Measurements from ENCODE around the gene RYR2.

RYR2 gene

GRCh38 chr1:237712082-237712481 is 670.1 kb downstream of the RYR2 start:
- no peak for DNase-seq
- intact Hi-C loops (cut with DNase I): no loop called here

DNA sequence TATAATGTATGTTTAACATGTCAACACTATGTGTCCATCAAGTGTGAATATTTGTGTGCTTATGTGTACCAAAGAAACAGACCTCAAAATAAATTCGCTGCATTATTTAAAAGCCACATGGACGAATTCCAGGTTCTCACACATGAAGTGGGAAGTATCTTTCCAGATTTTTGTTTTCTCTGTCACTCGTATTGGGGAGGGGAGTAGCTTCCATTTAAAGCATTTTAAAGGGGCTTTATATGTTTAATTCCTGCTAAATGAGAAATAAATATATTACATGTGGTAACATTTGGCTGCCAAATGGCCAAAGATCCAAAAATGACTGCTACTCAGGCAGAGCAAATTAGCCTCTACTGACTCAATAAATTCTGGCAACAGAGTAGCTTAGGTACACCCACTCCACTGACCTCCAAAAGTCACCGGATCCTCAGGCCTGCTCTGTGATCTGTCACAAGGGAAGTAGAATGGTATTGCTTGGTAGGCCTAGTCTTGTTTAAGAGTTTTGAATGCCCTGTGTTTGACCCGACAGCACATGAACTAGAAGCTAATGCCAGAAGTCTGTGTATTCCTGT is 670.7 kb downstream of the RYR2 start:
- no peak for DNase-seq
- intact Hi-C loops (cut with DNase I): no loop called here

- no peak for DNase-seq
Measured at GRCh38 chr1:237713916-237714315, 671.9 kb downstream of the RYR2 start.

DNA sequence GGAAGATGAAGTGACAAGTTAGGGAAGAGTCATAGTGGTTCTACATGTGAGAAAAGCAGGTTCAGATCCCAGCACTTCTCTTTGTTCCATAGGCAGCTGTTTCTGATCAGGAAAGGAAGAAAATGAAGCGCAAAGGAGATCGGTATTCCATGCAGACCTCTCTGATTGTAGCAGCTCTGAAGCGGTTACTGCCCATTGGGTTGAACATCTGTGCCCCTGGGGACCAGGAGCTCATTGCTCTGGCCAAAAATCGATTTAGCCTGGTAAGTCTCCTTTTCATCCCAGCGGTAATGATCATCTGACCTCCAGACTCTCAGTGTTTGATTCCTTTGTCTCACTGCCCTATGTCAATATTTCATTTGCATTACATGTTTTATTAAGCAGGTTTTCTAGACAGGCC is 675.1 kb downstream of the RYR2 start:
- no peak for DNase-seq

More at GRCh38 chr1:237713916-237714315, 671.9 kb downstream of the RYR2 start:
- intact Hi-C loops (cut with DNase I): no loop called here

DNA sequence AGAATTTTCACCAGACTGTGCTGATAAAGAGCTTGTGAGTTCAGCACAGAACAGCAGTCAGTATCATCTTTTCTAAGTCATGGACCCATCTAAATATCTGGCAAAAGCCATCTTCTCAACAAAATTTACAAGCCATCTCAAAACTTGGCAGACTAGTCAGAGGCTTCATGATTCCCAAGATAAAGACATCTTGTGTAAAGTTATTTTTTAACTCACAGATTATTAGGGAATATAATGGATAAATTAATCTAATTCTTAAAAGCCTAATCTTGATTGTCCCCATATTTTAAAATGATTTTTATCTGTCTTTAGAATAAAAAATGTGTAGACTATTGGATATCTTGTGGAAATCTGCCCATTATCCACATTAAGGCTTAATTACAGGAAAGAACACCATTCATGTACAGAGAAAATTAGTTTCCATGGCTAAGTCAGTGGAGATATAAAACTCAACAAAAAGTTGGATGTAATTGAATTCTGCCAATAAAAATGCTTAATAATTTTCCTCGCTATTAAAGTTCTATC is 688.9 kb downstream of the RYR2 start:
- intact Hi-C loops (cut with DNase I): no loop called here
- no peak for DNase-seq

More for the DNA sequence above, 675.1 kb downstream of the RYR2 start:
- intact Hi-C loops (cut with DNase I): no loop called here

GRCh38 chr1:237732657-237733056 is 690.7 kb downstream of the RYR2 start:
- intact Hi-C loops (cut with DNase I): no loop called here
- no peak for DNase-seq

GRCh38 chr1:237736372-237737029 is 694.5 kb downstream of the RYR2 start:
- peak in 1 of 42 donors; percentile 22 for DNase-seq
- intact Hi-C loops (cut with DNase I): no loop called here

GRCh38 chr1:237737448-237737847 is 695.5 kb downstream of the RYR2 start:
- no peak for DNase-seq
- intact Hi-C loops (cut with DNase I): no loop called here

DNA sequence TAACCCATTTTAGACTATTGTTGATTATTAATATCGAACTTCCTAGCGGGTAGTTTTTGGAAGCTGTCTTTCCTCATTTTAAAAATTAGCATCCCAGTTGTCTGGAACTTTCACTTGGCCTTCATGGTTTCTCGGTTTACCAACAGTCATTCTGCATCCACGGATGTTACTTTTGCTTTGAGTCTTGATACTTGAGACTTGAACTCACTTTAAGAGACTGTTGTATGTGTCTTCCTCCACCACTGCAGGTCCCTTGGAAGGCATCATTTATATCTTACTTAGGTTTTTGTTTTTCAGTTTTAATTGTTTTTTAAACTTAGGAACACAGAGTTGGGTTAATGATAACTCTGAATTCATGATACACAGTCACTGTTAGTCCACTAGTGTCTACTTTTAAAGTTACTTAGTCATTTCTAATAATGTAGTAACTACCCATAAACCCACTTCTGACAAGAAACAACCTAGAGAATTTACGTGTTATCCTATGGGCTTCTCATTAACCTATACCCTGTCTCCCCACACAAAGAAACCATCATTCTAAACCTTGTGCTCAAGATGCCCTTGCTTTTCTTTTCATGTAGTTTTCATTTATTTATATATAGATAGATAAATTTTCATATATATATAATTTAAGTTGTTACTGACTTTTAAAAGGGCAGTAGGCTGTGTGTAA is 696.1 kb downstream of the RYR2 start:
- no peak for DNase-seq
- intact Hi-C loops (cut with DNase I): no loop called here

DNA sequence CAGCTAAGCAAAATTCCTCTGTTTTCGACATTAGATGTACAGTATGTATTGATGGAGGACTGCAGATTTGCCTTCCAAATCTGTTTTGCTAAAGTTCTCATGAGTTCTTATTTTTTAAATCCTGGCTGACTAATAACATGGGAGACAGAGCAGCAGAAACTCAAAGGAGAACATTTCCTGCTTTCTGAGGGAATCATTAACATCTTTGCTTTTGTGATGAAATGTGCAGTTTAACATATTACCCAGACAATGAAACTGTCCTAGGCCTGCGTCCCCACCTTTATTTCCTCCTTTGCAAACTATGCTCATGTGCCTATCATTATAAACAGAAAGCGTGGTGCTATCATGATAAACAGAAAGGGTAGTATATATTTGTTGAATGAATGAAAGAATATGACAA is 698.9 kb downstream of the RYR2 start:
- intact Hi-C loops (cut with DNase I): no loop called here

GRCh38 chr1:237745545-237745944 is 703.6 kb downstream of the RYR2 start:
- DNase-seq: no peak
- intact Hi-C loops (cut with DNase I): no loop called here

More for the DNA sequence above, 698.9 kb downstream of the RYR2 start:
- no peak for DNase-seq

- DNase-seq: no peak
- intact Hi-C loops (cut with DNase I): no loop called here
Measured at GRCh38 chr1:237748171-237748960, 706.4 kb downstream of the RYR2 start.

GRCh38 chr1:237749122-237749521 is 707.1 kb downstream of the RYR2 start:
- intact Hi-C loops (cut with DNase I): no loop called here
- DNase-seq: no peak

DNA sequence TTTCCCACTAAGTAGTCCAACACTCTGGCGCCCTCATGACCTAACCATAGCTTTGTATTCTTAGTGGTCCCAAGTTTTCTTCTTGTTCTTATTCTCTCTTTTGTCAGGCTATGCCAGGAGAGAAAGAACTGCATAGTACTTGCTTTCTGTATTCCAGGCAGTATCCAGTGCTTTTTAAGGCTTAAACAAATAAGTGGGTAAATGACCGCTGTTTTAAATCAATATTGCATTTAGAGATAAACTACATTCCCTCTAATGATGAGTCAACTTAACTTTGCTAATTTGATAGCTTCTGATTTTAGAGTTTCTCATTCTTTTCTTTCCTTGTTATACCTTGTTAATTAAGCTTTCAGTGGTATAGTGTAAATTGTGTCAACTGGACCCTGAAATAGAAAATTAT is 709.1 kb downstream of the RYR2 start:
- DNase-seq: no peak
- intact Hi-C loops (cut with DNase I): no loop called here

- intact Hi-C loops (cut with DNase I): no loop called here
- DNase-seq: no peak
Measured at GRCh38 chr1:237754627-237755026, 712.6 kb downstream of the RYR2 start.

DNA sequence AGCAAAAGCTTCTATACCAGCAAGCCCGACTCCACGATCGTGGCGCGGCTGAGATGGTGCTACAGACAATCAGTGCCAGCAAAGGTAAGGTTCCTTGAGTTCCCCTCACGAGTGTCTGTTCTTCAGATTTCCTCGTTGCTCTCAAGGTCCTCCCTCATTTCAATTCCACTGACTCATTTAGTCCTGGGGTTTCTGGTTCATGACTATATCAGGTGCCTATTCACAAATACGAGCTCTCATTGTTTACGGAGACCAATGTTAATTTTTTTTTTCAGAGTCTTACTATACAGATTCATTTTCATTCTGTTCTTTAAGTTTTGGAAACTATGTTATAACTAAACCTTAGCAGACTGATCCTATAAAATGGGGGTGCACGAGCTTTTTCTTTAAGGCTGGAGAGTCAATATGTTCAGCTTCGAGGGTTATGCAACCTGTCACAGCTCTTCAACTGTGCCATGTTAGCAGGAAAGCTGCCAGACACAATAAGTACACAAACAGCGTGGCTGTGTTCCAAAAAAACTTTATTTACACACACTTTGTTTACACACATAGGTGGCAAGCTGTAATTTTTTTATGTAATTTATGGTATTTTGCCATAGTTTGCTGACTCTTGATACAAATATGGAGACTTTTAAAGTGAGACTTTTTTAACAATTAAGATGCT is 714.5 kb downstream of the RYR2 start:
- intact Hi-C loops (cut with DNase I): no loop called here
- DNase-seq: no peak

GRCh38 chr1:237759377-237759776 is 717.4 kb downstream of the RYR2 start:
- intact Hi-C loops (cut with DNase I): no loop called here
- no peak for DNase-seq

GRCh38 chr1:237760951-237761350 is 719.0 kb downstream of the RYR2 start:
- DNase-seq: no peak
- intact Hi-C loops (cut with DNase I): no loop called here

GRCh38 chr1:237763137-237763536 is 721.2 kb downstream of the RYR2 start:
- intact Hi-C loops (cut with DNase I): no loop called here
- no peak for DNase-seq
